Subcutaneous abdominal adipose tissue (tissue), 5 donors: ENCODE data around the gene TBCD.

Experiments
- H3K27ac ChIP-seq: one replicate; pipeline ENCODE4 v1.7.0; 2013; ENCODE audit warnings: low read depth, mild to moderate bottlenecking, inconsistent platforms, low read length, moderate library complexity
- H3K27me3 ChIP-seq, 5 donors: one replicate each; pipeline ENCODE4 v1.7.0; 2013; ENCODE audit warnings: low read length in 5 of 5, inconsistent platforms in 1 of 5; ENCODE audit not compliant: control insufficient read depth in 5 of 5, insufficient read depth in 4 of 5
- H3K36me3 ChIP-seq, 5 donors: one replicate each; pipeline ENCODE4 v1.7.0; 2013; ENCODE audit warnings: low read length in 5 of 5; ENCODE audit not compliant: control insufficient read depth in 5 of 5, insufficient read depth in 5 of 5
- H3K4me1 ChIP-seq, 5 donors: one replicate each; pipeline ENCODE4 v1.7.0; 2013; ENCODE audit warnings: low read length in 5 of 5, mild to moderate bottlenecking in 3 of 5, moderate library complexity in 1 of 5; ENCODE audit not compliant: control insufficient read depth in 5 of 5, insufficient read depth in 5 of 5
- H3K4me3 ChIP-seq, 5 donors: one replicate each; pipeline ENCODE4 v1.7.0; 2013; ENCODE audit warnings: low read length in 5 of 5, low read depth in 1 of 5
- H3K9ac ChIP-seq, 5 donors: one replicate each; pipeline ENCODE4 v1.7.0; 2013; ENCODE audit warnings: low read length in 5 of 5, mild to moderate bottlenecking in 4 of 5, moderate library complexity in 3 of 5
- H3K9me3 ChIP-seq, 5 donors: one replicate each; pipeline ENCODE4 v1.7.0; 2013; ENCODE audit warnings: low read length in 5 of 5; ENCODE audit not compliant: control insufficient read depth in 5 of 5
- donor health status: healthy.
- donor health status: healthy.
- donor health status: healthy.
- donor health status: healthy.
- donor health status: healthy.

TBCD gene

GRCh38 chr17:82815790-82816305 is 64.0 kb downstream of the TBCD start:
- Histone ChIP-seq H3K27ac (no peak overlapping the region), H3K4me1 (no peaks in the 10 kb centered on the region), H3K9ac (no peak overlapping the region), H3K36me3 (peaks cover 4 to 65% (median 50%) of the 10 kb centered on the region in 5 donors), H3K9me3 (peaks cover 0 to 13% (median 7%) of the 10 kb centered on the region in 5 donors), H3K27me3 (no peaks in the 10 kb centered on the region), H3K4me3 (no peak overlapping the region)

GRCh38 chr17:82816358-82816757 is 64.5 kb downstream of the TBCD start:
- Histone ChIP-seq H3K27me3 (no peaks in the 10 kb centered on the region), H3K9ac (no peak overlapping the region), H3K4me1 (peaks cover 0 to 4% (median 0%) of the 10 kb centered on the region in 5 donors), H3K9me3 (peaks cover 0 to 16% (median 7%) of the 10 kb centered on the region in 5 donors), H3K36me3 (peaks cover 4 to 60% (median 45%) of the 10 kb centered on the region in 5 donors), H3K27ac (no peak overlapping the region), H3K4me3 (no peak overlapping the region)

GRCh38 chr17:82817947-82818346 is 66.1 kb downstream of the TBCD start:
- Histone ChIP-seq H3K9ac (no peak overlapping the region), H3K4me1 (peaks cover 0 to 4% (median 0%) of the 10 kb centered on the region in 5 donors), H3K27me3 (no peaks in the 10 kb centered on the region), H3K9me3 (peaks cover 0 to 16% (median 7%) of the 10 kb centered on the region in 5 donors), H3K36me3 (peaks cover 4 to 52% (median 41%) of the 10 kb centered on the region in 5 donors), H3K4me3 (no peak overlapping the region), H3K27ac (no peak overlapping the region)

DNA sequence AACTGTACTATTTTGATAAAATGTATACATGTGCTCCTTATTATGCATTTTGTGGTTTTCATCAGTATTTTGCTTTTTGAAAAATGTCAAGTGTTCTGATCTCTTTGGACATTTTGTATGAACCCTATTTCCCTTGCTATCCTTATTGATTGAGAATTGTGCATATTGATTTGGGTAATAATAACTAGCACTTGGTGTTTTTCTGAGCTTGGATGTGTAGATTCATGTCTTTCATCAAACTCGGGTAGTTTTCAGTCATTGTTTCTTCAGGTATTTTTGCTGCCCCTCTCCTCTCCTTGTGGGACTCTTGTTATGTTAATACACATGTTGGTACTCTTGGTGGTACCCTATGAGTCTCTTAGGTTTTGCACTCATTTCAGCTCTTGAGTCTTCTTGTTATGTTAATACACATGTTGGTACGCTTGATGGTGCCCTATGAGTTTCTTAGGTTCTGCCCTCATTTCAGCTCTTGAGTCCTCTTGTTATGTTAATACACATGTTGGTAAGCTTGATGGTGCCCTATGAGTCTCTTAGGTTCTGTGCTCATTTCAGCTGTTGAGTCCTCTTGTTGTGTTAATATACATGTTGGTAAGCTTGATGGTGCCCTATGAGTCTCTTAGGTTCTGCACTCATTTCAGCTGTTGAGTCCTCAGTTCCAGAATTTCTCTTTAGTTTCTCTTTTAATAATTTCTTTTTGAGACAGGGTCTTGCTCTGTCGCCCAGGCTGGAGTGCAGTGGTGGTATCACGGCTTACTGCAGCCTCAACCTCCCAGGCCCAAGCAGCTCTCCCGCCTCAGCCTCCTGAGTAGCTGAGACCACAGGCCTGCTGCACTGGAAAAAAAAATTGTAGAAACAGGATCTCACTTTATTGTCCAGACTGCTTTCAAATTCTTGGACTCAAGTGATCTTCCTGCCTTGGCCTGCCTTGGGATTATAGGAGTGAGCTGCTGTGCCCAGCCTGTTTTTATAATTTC is 68.7 kb downstream of the TBCD start:
- H3K9ac ChIP-seq: no peak overlapping the region
- H3K27ac ChIP-seq: no peak overlapping the region
- H3K27me3 ChIP-seq: no peaks in the 10 kb centered on the region
- H3K4me1 ChIP-seq: peaks cover 0 to 4% (median 0%) of the 10 kb centered on the region in 5 donors
- no peak overlapping the region for H3K4me3 ChIP-seq
- peaks cover 0 to 16% (median 7%) of the 10 kb centered on the region in 5 donors for H3K9me3 ChIP-seq
- peaks cover 4 to 38% (median 26%) of the 10 kb centered on the region in 5 donors for H3K36me3 ChIP-seq

- Histone ChIP-seq H3K27ac (no peak overlapping the region), H3K4me3 (no peak overlapping the region), H3K9ac (no peak overlapping the region), H3K36me3 (peaks cover 4 to 31% (median 19%) of the 10 kb centered on the region in 5 donors), H3K4me1 (peaks cover 0 to 4% (median 0%) of the 10 kb centered on the region in 5 donors), H3K27me3 (no peaks in the 10 kb centered on the region), H3K9me3 (peaks cover 0 to 16% (median 7%) of the 10 kb centered on the region in 5 donors)
These were observed 69.7 kb downstream of the TBCD start for GRCh38 chr17:82821554-82821953.

DNA sequence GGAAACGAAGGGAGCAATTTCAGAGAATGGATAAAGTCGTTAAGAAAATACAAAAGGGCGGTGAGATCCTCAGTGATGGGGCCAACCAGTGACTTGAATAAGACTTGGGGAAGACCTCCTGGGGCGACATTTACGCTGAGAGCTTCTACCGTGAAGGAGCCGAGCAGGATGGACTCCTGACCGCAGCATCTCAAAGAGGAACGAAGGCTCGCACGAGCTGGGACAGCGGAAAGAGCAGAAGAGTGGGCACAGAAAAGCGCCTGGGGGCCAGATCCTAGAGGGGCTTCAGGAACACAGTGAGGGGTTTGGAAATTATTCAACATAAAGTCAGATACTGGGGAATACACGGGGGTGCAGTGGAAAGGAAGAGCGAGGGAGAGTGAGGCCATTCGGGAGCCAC is 70.4 kb downstream of the TBCD start:
- Histone ChIP-seq H3K4me1 (peaks cover 0 to 4% (median 0%) of the 10 kb centered on the region in 5 donors), H3K9ac (no peak overlapping the region), H3K36me3 (peaks cover 4 to 30% (median 20%) of the 10 kb centered on the region in 5 donors), H3K27me3 (no peaks in the 10 kb centered on the region), H3K4me3 (no peak overlapping the region), H3K9me3 (peaks cover 0 to 16% (median 7%) of the 10 kb centered on the region in 5 donors), H3K27ac (no peak overlapping the region)

DNA sequence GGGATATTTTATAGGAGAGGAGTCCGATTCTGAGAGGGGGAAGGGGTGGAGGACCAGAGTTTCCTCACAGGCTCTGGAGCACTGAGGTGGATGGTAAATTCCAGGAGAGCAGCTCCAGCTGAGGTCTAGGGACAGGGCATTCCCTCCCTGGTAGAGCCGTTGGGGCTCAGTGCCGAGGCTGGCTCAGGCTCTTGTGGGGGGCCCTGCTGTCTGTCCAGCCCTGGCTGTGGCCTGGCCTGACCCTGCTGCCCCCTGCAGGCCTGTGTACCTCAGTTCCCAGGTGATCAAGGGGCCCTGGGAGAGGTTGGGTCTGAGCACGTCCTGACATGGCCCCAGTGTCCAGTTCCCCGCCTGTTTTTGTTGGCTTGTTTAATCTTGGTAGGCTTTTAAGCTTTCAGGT is 71.1 kb downstream of the TBCD start:
- no peak overlapping the region for H3K9ac ChIP-seq
- peaks cover 0 to 16% (median 7%) of the 10 kb centered on the region in 5 donors for H3K9me3 ChIP-seq
- no peaks in the 10 kb centered on the region for H3K27me3 ChIP-seq
- no peak overlapping the region for H3K27ac ChIP-seq
- H3K4me1 ChIP-seq: peaks cover 0 to 4% (median 0%) of the 10 kb centered on the region in 5 donors
- H3K36me3 ChIP-seq: peaks cover 4 to 31% (median 24%) of the 10 kb centered on the region in 5 donors
- H3K4me3 ChIP-seq: no peak overlapping the region

GRCh38 chr17:82825540-82826124 is 73.8 kb downstream of the TBCD start:
- Histone ChIP-seq H3K4me3 (no peak overlapping the region), H3K27ac (no peak overlapping the region), H3K9ac (no peak overlapping the region), H3K4me1 (peaks cover 0 to 13% (median 6%) of the 10 kb centered on the region in 5 donors), H3K9me3 (peaks cover 0 to 4% (median 0%) of the 10 kb centered on the region in 5 donors), H3K36me3 (peaks cover 0 to 28% (median 22%) of the 10 kb centered on the region in 5 donors), H3K27me3 (no peaks in the 10 kb centered on the region)

DNA sequence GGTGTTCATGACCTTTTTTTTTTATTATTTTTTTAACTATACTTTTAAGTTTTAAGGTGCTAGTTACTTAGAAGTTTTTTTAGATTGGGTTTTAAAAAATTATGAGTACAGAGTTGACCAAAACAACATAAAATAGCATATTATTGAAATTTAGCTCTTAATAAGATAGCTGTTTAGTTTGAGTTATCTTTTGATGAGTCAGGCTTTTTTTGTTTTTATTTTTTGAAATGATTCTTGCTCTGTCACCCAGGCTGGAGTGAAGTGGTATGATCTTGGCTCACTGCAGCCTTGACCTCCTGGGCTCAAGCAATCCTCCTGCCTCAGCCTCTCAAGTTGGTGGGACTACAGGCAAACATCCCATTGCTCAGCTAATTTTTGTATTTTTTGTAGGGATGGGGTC is 74.3 kb downstream of the TBCD start:
- H3K4me1 ChIP-seq: peaks cover 0 to 16% (median 7%) of the 10 kb centered on the region in 5 donors
- H3K27ac ChIP-seq: no peak overlapping the region
- peaks cover 0 to 1% (median 0%) of the 10 kb centered on the region in 5 donors for H3K9me3 ChIP-seq

More for the DNA sequence above, 74.3 kb downstream of the TBCD start:
- H3K36me3 ChIP-seq: peaks cover 0 to 30% (median 22%) of the 10 kb centered on the region in 5 donors
- H3K9ac ChIP-seq: no peak overlapping the region
- H3K4me3 ChIP-seq: no peak overlapping the region
- no peaks in the 10 kb centered on the region for H3K27me3 ChIP-seq
